SK-MEL-5 (cell line): ENCODE measurements around the gene SALL3. TPM values are rescaled to one million over a fixed set of nuclear protein-coding genes. Genes with fewer than 3 reads are reported as not detected.
A peak's percentile ranks its signal among the peaks of the same experiment; 100 is the strongest.
"Not testable (repeated sequence)": the region's sequence is repeated elsewhere in the genome, so short reads cannot be mapped to it uniquely, and the experiment has no call there.

ENCODE experiments used
- DNase-seq: peaks from one replicate; pipeline ENCODE4 v3.0.0-alpha.2; 2016; ENCODE audit warnings: low read depth, low spot score
- in situ Hi-C: cut with HindIII; loops from 2 replicates; pipeline ENCODE4 v1.10.0; 2016; ENCODE audit warnings: low sequenced_read_pairs, high pct_unique_total_duplicates, low pct_unique_long_range_greater_than_20kb
- polyA plus RNA-seq, 2 experiments: library from polyadenylated mRNA; depleted of rRNA; stranded (reverse); fragments of >200 nt; gene quantifications; 2 replicates each; pipeline ENCODE4 v1.2.3, GENCODE V29; 2015
- total RNA-seq: library from RNA; depleted of rRNA; stranded (reverse); fragments of >200 nt; shearing (Covaris generic); gene quantifications from 2 replicates; pipeline ENCODE4 v1.2.3, GENCODE V29; 2014; rRNA removed

Gene SALL3
- total RNA-seq = not detected in 2 replicates
- polyA plus RNA-seq (2015; cell fraction: cytosol; rRNA removed) = not detected in 2 replicates
- not detected in 2 replicates for polyA plus RNA-seq (2015; cell fraction: nucleus; rRNA removed)

GRCh38 chr18:78979730-78980278 lies at the start of gene SALL3:
Gene SALL3 (plus strand): TSS chr18:78979818. CDS start chr18:78980275, 457 bp downstream.
- no peak for DNase-seq
- in situ Hi-C loops = no loop called here

- no peak for DNase-seq
- in situ Hi-C loops = no loop called here
Observed at GRCh38 chr18:78932281-78932680, 47.3 kb upstream of the SALL3 start.

- no peak for DNase-seq
- in situ Hi-C loops = no loop called here
Observed at GRCh38 chr18:78934003-78934402, 45.6 kb upstream of the SALL3 start.

GRCh38 chr18:78934551-78935225 lies 44.9 kb upstream of the SALL3 start:
- in situ Hi-C loops = no loop called here
- no peak for DNase-seq

GRCh38 chr18:78935406-78935805 lies 44.2 kb upstream of the SALL3 start:
- in situ Hi-C loops = no loop called here
- DNase-seq = no peak

GRCh38 chr18:78936251-78937005 lies 43.2 kb upstream of the SALL3 start:
- no peak for DNase-seq
- in situ Hi-C loops = no loop called here

- in situ Hi-C loops = no loop called here
- no peak for DNase-seq
Observed at GRCh38 chr18:78937166-78937565, 42.5 kb upstream of the SALL3 start.

GRCh38 chr18:78939105-78939504 lies 40.5 kb upstream of the SALL3 start:
- in situ Hi-C loops = no loop called here
- DNase-seq = peak; percentile 5

GRCh38 chr18:78939734-78940494 lies 39.7 kb upstream of the SALL3 start:
- in situ Hi-C loops = no loop called here

GRCh38 chr18:78942236-78942635 lies 37.4 kb upstream of the SALL3 start:
- in situ Hi-C loops = not testable (repeated sequence)

More at GRCh38 chr18:78939734-78940494, 39.7 kb upstream of the SALL3 start:
- no peak for DNase-seq

GRCh38 chr18:78945628-78946027 lies 34.0 kb upstream of the SALL3 start:
- no peak for DNase-seq
- in situ Hi-C loops = no loop called here

More at GRCh38 chr18:78942236-78942635, 37.4 kb upstream of the SALL3 start:
- DNase-seq = not testable (repeated sequence)

GRCh38 chr18:78947291-78947690 lies 32.3 kb upstream of the SALL3 start:
- no peak for DNase-seq
- in situ Hi-C loops = no loop called here

- no peak for DNase-seq
- in situ Hi-C loops = no loop called here
Observed at GRCh38 chr18:78948221-78948620, 31.4 kb upstream of the SALL3 start.

- no peak for DNase-seq
- in situ Hi-C loops = no loop called here
Observed at GRCh38 chr18:78948707-78949106, 30.9 kb upstream of the SALL3 start.

GRCh38 chr18:78949216-78949615 lies 30.4 kb upstream of the SALL3 start:
- no peak for DNase-seq

GRCh38 chr18:78950386-78950785 lies 29.2 kb upstream of the SALL3 start:
- DNase-seq = no peak
- in situ Hi-C loops = no loop called here

More at GRCh38 chr18:78949216-78949615, 30.4 kb upstream of the SALL3 start:
- in situ Hi-C loops = no loop called here

- no peak for DNase-seq
- in situ Hi-C loops = no loop called here
Observed at GRCh38 chr18:78953566-78953965, 26.1 kb upstream of the SALL3 start.

GRCh38 chr18:78955051-78955450 lies 24.6 kb upstream of the SALL3 start:
- DNase-seq = no peak
- in situ Hi-C loops = no loop called here
